Measurements from ENCODE around the gene PER3.
"Not testable (repeated sequence)": the region's sequence is repeated elsewhere in the genome, so short reads cannot be mapped to it uniquely, and the experiment has no call there.

Gene PER3

GRCh38 chr1:7780976-7781375 is 3.1 kb upstream of the PER3 start:
- no peak for DNase-seq

GRCh38 chr1:7781501-7781900 is 2.6 kb upstream of the PER3 start:
- no peak for DNase-seq

- no peak for DNase-seq
Measured at GRCh38 chr1:7781923-7782495, 2.1 kb upstream of the PER3 start.

GRCh38 chr1:7783178-7783711 is 846 bp upstream of the PER3 start:
- peak in 1 of 2 experiments; percentile 53 for DNase-seq

- no peak for DNase-seq
Measured at GRCh38 chr1:7784492-7785071, 491 bp downstream of the PER3 start.

GRCh38 chr1:7785108-7785507 is 1.0 kb downstream of the PER3 start:
- DNase-seq: no peak

GRCh38 chr1:7786795-7787194 is 2.7 kb downstream of the PER3 start:
- no peak for DNase-seq

- no peak for DNase-seq
Measured at GRCh38 chr1:7789828-7790227, 5.7 kb downstream of the PER3 start.

- not testable (repeated sequence) for DNase-seq
Measured at GRCh38 chr1:7791027-7791426, 6.9 kb downstream of the PER3 start.

- DNase-seq: no peak
Measured at GRCh38 chr1:7795406-7795805, 11.3 kb downstream of the PER3 start.

- no peak for DNase-seq
Measured at GRCh38 chr1:7805460-7805859, 21.4 kb downstream of the PER3 start.

- no peak for DNase-seq
Measured at GRCh38 chr1:7808253-7808844, 24.3 kb downstream of the PER3 start.

- no peak for DNase-seq
Measured at GRCh38 chr1:7809742-7810141, 25.7 kb downstream of the PER3 start.

GRCh38 chr1:7810395-7810794 is 26.3 kb downstream of the PER3 start:
- no peak for DNase-seq

- no peak for DNase-seq
Measured at GRCh38 chr1:7811476-7811875, 27.4 kb downstream of the PER3 start.

GRCh38 chr1:7813677-7814373 is 29.7 kb downstream of the PER3 start:
- no peak for DNase-seq

GRCh38 chr1:7821282-7821681 is 37.2 kb downstream of the PER3 start:
- DNase-seq: no peak

- no peak for DNase-seq
Measured at GRCh38 chr1:7824701-7825100, 40.6 kb downstream of the PER3 start.

- no peak for DNase-seq
Measured at GRCh38 chr1:7826363-7826762, 42.3 kb downstream of the PER3 start.

GRCh38 chr1:7827126-7827955 is 43.2 kb downstream of the PER3 start:
- DNase-seq: peak; percentile 12 to 18

- DNase-seq: no peak
Measured at GRCh38 chr1:7831458-7831857, 47.4 kb downstream of the PER3 start.

- DNase-seq: no peak
Measured at GRCh38 chr1:7833035-7833434, 48.9 kb downstream of the PER3 start.

GRCh38 chr1:7838714-7839113 is 54.6 kb downstream of the PER3 start:
- DNase-seq: no peak
